ENCODE results near the gene CRBN. TPM values are rescaled to one million over a fixed set of nuclear protein-coding genes. Genes with fewer than 3 reads are reported as not detected.

Gene CRBN
- total RNA-seq = 90.8 and 127 TPM in 2 replicates

GRCh38 chr3:3179407-3180094, at the start of gene CRBN:
CRBN (minus strand) TSS chr3:3179691; CDS start chr3:3179687, 4 bp downstream.

GRCh38 chr3:3126477-3127431, 52.7 kb downstream of the CRBN start, which contains the start of gene TRNT1:
TRNT1 (plus strand) TSS chr3:3126940; CDS start chr3:3129041, 2,101 bp downstream.

GRCh38 chr3:3110299-3110630, 69.2 kb downstream of the CRBN start, which contains the start of gene IL5RA:
IL5RA (minus strand) TSS chr3:3110374; CDS start chr3:3104984, 5,390 bp downstream.

Other genes with a start within 250 kb of the CRBN start
- not detected in 2 replicates for gene IL5RA, start 69.3 kb downstream of the CRBN start, total RNA-seq
- 24.6 and 24.7 TPM in 2 replicates for gene TRNT1, start 52.8 kb downstream of the CRBN start, total RNA-seq